ENCODE data around the gene ENO2.

Gene ENO2

GRCh38 chr12:6962285-6963015 is 48.1 kb downstream of the ENO2 start:
- no peak for DNase-seq

DNA sequence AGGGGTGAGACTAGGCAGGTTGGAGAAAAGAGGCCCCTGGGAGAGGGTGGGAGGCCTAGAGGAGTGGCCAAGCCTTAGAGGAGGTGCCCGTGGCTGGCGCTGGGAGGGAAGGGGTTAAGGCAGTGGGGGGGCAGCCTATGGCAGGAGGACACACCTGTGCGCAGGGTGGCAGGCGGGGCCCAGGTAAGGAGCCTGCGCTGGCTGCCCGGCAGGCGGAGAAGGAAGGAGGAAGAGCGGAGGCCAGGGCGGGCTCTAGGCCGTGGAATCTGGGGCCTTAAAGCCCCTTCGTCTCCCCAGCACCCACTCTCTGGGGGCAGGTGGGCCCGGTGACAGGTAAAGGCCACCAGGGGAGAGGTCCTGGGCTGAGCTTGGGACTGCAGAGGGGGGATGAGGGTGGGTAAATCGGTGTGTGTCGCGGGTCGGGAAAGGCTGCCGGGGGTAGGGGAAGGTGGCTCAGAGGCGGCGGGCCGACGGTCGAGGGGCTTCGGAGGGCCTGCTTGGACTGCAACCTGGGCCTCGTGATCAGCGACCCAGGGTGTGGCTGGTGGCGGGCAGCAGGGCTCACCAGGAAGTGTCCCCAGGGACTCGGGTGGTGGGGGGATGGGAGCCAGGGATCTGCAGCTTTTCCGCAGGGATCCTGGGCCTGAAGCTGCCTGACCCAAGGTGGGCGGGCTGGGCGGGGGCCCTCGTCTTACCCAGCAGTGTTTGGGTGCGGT is 48.8 kb downstream of the ENO2 start:
- DNase-seq, result no peak

- DNase-seq, result no peak
Observed at GRCh38 chr12:6963791-6964413, 49.5 kb downstream of the ENO2 start.

DNA sequence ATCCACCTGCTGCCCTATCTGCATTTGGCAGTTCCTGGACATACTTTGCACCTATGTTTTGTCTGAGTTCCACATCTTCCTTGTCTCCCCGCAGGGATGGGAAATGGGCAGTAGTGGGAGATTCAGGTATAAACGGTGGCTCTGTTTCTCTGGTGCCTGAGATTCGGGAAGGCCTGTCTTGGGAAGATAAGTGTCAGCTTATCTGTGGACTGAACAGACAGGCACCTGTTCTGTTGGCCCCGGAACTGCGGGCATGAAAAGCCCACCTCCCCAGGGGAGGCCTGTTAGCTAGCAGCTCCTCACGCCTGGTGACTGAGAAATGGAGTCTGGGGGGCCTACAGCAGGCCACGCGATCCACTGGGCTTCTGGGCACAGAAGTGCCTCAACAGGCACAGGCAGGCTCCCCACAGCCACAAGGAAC is 50.2 kb downstream of the ENO2 start:
- no peak for DNase-seq

- peak; percentile 55 for DNase-seq
Observed at GRCh38 chr12:6965026-6965661, 50.8 kb downstream of the ENO2 start.

- no peak for DNase-seq
Observed at GRCh38 chr12:6965714-6966113, 51.3 kb downstream of the ENO2 start.

DNA sequence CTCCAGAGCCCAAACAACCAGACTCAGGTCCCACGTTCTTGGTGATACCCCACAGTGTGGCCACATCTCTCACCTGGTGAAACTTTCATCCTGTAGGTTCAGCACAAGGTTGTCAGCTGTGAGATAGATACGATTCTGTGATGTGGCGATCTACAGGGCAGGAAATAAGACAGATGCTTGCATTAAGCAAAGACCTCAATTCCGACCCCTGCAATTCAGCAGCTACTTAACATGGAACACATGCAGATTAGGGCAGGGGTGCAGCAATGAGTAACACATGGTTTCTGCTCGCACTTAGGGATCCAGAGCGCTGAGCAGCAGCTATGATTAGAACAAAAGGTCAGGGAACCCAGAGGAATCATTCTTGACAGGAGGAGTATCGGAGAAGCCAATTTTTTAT is 52.0 kb downstream of the ENO2 start:
- DNase-seq, result no peak

DNA sequence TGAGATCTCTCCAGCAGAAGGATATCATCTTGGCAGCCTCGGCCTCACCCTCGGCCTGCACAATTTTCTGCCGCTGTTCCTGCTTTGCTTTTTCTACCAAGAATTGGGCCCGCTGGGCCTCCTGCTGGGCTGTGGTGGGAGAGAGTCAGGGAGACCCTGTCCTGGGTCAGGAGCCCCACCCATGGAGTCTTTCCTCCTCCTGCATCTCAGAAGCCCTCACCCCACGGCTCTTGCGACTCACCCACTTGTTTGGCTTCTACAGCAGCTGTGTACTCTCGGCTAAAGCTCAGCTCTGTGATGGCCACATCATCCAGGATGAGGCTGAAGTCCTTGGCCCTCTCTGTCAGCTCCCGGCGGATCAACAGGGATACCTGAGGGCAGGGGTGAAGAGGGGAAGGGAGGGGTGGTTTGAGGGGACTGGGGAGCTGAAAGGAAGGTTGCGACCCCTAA is 53.3 kb downstream of the ENO2 start:
- no peak for DNase-seq

- DNase-seq, result no peak
Observed at GRCh38 chr12:6968426-6968825, 54.0 kb downstream of the ENO2 start.

DNA sequence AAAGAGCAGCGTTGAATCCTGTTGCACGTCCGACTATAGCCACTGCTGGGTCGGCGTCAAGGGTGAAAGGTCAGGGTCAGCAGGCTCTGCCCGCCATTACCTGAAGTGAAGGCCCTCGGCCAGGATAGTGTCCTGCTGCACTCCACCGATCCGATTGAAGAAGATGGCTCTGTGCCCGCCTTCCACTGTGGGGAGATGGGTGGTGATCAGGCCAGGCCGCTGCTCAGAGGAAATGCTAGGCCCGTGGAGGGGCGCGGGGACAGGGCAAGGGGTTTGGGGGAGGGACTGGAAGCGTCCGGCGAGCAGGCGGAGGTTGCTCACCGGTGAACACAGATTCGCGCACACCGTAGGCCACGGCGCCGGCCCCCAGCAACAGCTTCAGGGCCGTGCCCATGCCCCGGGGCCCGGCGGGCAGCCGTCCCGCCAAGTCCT is 55.7 kb downstream of the ENO2 start:
- no peak for DNase-seq
